ENCODE measurements around the gene RNF212B. TPM values are rescaled to one million over a fixed set of nuclear protein-coding genes. Genes with fewer than 3 reads are reported as not detected.
"Not testable (repeated sequence)": the region's sequence is repeated elsewhere in the genome, so short reads cannot be mapped to it uniquely, and the experiment has no call there.

The RNF212B gene
- total RNA-seq, result not detected in 2 replicates

DNA sequence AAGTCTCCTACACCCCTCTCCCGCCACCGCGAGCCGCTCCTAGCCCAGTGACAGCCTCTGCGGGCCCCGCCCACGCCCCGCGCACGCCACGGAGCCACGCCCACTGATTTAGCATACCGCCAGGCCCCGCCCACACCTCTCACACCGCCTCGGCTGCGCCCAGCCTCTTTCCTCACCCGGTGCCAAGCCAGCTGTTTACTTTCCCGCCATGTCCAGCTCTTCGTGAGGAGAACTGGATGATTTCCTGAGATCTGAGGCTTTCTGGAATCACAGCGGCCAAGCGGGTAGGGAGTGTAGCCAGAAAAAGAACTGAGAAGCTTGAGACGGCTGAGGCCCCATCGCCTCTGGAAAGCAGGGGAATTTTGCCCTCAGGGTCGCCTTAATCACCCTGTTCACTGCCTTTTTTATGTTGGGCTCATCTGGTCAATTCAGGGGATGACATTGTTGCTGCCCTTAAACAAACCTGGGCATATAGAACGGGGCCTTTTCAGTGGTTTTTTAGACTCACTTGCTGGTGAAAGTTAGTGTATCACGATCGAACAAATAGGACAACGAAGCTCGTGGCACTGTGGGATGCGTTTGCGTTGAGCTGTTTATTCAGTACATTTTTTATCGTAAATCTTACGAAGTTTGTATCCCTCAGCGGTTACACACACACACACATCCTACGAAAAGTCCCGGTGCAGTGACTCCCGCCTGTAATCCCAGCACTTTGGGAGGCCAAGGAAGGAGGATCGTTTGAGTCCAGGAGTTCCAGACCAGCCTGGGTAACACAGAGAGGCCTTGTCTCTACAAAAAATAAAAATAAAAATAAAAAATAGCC lies at the start of gene RNF212B:
Gene RNF212B (plus strand): TSS at position 165 of the 823 bp plus-strand sequence. CDS start 2,410 bp downstream, outside the sequence.
- DNase-seq (ENCODE audit: low read depth), result no peak
- H3K4me3 ChIP-seq (ENCODE audit: low read depth, low read length), result peak within 1 kb of the TSS; percentile 37
- TF ChIP-seq, protein P1, sequence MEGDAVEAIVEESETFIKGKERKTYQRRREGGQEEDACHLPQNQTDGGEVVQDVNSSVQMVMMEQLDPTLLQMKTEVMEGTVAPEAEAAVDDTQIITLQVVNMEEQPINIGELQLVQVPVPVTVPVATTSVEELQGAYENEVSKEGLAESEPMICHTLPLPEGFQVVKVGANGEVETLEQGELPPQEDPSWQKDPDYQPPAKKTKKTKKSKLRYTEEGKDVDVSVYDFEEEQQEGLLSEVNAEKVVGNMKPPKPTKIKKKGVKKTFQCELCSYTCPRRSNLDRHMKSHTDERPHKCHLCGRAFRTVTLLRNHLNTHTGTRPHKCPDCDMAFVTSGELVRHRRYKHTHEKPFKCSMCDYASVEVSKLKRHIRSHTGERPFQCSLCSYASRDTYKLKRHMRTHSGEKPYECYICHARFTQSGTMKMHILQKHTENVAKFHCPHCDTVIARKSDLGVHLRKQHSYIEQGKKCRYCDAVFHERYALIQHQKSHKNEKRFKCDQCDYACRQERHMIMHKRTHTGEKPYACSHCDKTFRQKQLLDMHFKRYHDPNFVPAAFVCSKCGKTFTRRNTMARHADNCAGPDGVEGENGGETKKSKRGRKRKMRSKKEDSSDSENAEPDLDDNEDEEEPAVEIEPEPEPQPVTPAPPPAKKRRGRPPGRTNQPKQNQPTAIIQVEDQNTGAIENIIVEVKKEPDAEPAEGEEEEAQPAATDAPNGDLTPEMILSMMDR (conservative IDR thresholded peaks at IDR 0.05; ENCODE audit: low read depth, low read length), result no peak

DNA sequence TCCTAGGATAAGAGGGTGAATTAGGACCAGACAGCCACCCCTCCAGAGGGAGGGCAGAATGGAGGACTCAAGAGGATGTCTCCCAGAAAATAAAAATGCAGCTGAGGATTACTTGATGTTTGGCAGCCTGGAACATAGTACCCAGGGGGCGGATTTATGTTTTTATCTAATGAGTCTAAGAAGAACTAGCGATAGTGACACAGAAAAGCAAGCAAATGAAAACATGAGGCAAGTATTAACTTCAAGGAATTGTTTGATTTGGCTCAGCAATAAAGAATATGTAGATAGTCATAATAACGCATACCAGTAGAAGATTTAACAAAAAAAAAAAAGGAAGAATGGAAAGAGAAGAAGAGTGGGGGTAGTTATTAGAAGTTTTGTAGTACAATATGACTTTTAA lies 44.3 kb upstream of the RNF212B start:
- TF ChIP-seq, protein P1 (conservative IDR thresholded peaks at IDR 0.05; ENCODE audit: low read depth, low read length), result no peak
- no peak overlapping the region for H3K4me3 ChIP-seq (ENCODE audit: low read depth, low read length)

GRCh38 chr14:23195552-23196101 lies 42.1 kb upstream of the RNF212B start:
- TF ChIP-seq, protein P1 (conservative IDR thresholded peaks at IDR 0.05; ENCODE audit: low read depth, low read length), result no peak
- DNase-seq (ENCODE audit: low read depth), result no peak

More for the DNA sequence above, 44.3 kb upstream of the RNF212B start:
- no peak for DNase-seq (ENCODE audit: low read depth)

DNA sequence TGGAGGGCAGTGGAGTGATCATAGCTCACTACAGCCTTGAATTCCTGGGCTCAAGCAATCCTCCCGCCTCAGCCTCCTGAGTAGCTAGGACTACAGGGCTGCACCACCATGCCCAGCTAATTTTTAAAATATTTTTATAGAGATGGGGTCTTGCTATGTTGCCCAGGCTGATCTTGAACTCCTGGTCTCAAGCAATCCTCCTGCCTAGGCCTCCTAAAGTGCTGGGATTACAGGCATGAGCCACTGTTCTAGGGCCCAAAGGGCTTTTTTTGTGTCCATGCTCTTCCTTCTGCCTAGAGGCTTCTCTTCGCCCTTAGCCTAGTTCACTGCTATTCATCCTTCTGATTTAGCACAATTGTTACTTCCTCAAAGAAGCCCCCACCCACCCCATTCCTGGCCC lies 41.2 kb upstream of the RNF212B start:
- not testable (repeated sequence) for DNase-seq (ENCODE audit: low read depth); H3K4me3 ChIP-seq (ENCODE audit: low read depth, low read length)

More at GRCh38 chr14:23195552-23196101, 42.1 kb upstream of the RNF212B start:
- no peak overlapping the region for H3K4me3 ChIP-seq (ENCODE audit: low read depth, low read length)

GRCh38 chr14:23199141-23199540 lies 38.6 kb upstream of the RNF212B start:
- H3K4me3 ChIP-seq (ENCODE audit: low read depth, low read length); DNase-seq (ENCODE audit: low read depth): not testable (repeated sequence)

DNA sequence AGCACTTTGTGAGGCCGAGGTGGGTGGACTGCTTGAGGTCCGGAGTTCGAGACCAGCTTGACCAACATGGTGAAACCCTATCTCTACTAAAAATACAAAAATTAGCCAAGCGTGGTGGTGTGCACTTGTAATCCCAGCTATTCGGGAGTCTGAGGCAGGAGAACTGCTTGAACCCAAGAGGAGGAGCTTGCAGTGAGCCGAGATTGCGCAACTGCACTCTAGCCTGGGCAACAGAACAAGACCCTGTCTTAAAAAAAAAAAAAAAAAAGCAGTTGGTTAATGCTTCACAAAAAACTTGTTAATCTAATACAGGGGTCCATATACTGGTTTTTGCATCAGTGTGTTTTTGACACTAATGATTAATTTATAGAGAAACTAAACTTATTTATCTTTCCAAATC lies 35.7 kb upstream of the RNF212B start:
- TF ChIP-seq, protein P1 (conservative IDR thresholded peaks at IDR 0.05; ENCODE audit: low read depth, low read length), result no peak
- DNase-seq (ENCODE audit: low read depth), result no peak
- no peak overlapping the region for H3K4me3 ChIP-seq (ENCODE audit: low read depth, low read length)

- DNase-seq (ENCODE audit: low read depth), result no peak
- TF ChIP-seq, protein P1 (conservative IDR thresholded peaks at IDR 0.05; ENCODE audit: low read depth, low read length), result no peak
- no peak overlapping the region for H3K4me3 ChIP-seq (ENCODE audit: low read depth, low read length)
These were observed 31.2 kb upstream of the RNF212B start for GRCh38 chr14:23206422-23207145.
